ENCODE measurements around the gene HDGFL3. TPM values are rescaled to one million over a fixed set of nuclear protein-coding genes. Genes with fewer than 3 reads are reported as not detected.

Gene HDGFL3
- total and polyA plus RNA-seq, 10 of the 15 experiments (the other 5 are each of a cell fraction or from before 2014, with no cell fraction given): 5.6 to 40.6 (median 15.8) TPM

DNA sequence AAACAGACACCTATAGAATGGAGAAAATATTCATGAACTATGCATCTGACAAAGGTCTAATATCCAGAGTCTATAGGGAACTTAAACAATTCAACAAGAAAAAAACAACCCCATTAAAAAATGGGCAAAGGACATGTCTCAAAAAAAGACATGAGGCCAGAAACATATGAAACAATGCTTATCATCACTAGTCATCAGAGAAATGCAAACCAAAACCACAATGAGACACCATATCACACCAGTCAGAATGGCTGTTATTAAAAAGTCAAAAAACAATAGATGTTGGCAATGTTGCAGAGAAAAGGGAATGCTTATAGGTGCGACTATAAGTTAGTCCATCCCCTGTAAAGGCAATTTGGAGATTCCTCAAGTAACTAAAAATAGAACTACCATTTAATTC, 11.4 kb upstream of the HDGFL3 start (continued):
- no peak for TF ChIP-seq NKRF (conservative IDR thresholded peaks at IDR 0.05)
- no peak for TF ChIP-seq IRF3 (IDR thresholded peaks at IDR 0.05)

DNA sequence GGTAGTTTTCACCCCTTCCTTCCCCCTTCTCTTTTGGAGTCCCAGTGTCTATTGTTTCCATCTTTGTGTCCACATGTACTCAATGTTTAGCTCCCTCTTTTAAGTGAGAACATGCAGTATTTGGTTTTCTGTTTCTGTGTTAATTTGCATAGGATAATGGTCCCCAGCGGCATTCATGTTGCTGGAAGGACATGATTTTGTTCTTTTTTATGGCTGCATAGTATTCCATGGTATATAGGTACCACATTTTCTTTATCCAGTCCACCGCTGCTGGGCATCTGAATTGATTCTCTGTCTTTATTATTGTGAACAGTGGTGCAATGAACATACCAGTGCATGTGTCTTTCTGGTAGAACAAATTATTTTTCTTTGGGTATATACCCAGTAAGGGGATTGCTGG, 7.7 kb upstream of the HDGFL3 start:
- Histone ChIP-seq H3K27ac (ENCODE audit: control insufficient read depth, insufficient read depth) (no peak overlapping the region), H3K79me2 (ENCODE audit: control insufficient read depth, insufficient read depth, low read length) (no peaks in the 10 kb centered on the region), H3K36me3 (ENCODE audit: control insufficient read depth in 2 of 2, insufficient read depth in 2 of 2, low read length in 1 of 2) (no peaks in the 10 kb centered on the region), H3K9me3 (replicated peaks; ENCODE audit: control insufficient read depth, insufficient read depth, low read length) (no peaks in the 10 kb centered on the region), H3K9ac (ENCODE audit: control insufficient read depth, insufficient read depth, low read length) (no peak overlapping the region), H3K4me1 (ENCODE audit: control insufficient read depth, insufficient read depth, low read length) (peaks cover 5% of the 10 kb centered on the region; the same call in 1 of the 2 replicates), H2AFZ (ENCODE audit: control insufficient read depth, low read depth, low read length) (no peak overlapping the region), H3K4me3 (no peak overlapping the region), H3K4me2 (ENCODE audit: control insufficient read depth, insufficient read depth) (no peak overlapping the region), H4K20me1 (ENCODE audit: control insufficient read depth, insufficient read depth) (no peaks in the 10 kb centered on the region), H3K27me3 (replicated peaks in 1 of 2; ENCODE audit: control insufficient read depth in 2 of 2, insufficient read depth in 2 of 2, low read length in 1 of 2) (no peaks in the 10 kb centered on the region)
- ChIA-PET RAD21 (ENCODE audit: unreplicated experiment) (no interaction called here), CTCF (no interaction called here), POLR2A (interaction anchor here (0.6 kb wide), 1 partner anchor 24 kb away, joined by 3 read pairs; no protein-coding TSS in a partner anchor), SMC1A (ENCODE audit: uncharacterized antibody, unreplicated experiment) (no interaction called here)
- BruUV-seq (replicated peaks): no TSS peak
- no peak for ATAC-seq
- no peak for DNase-seq (ENCODE audit: low read depth, low spot score)
- 24% methylated on average over 2 of the region's 2 CpGs for WGBS (ENCODE audit: insufficient coverage, insufficient replicate concordance, low lambda C conversion rate, missing lambda C conversion rate)
- in situ Hi-C loops (cut with MboI) (loop anchor here (25.0 kb wide), 1 partner anchor 1928 kb away; no protein-coding TSS in a partner anchor), intact Hi-C loops (cut with micrococcal nuclease; ENCODE audit: unreplicated experiment) (loop anchor here (2.0 kb wide), 1 partner anchor 33 kb away; no protein-coding TSS in a partner anchor)
- no peak for FAIRE-seq
- TF ChIP-seq ZNF207 (IDR thresholded peaks at IDR 0.05; ENCODE audit: borderline replicate concordance) (no peak), HDAC6 (IDR thresholded peaks at IDR 0.05; ENCODE audit: unreplicated experiment) (no peak), ATF7 (IDR thresholded peaks at IDR 0.05; ENCODE audit: low read depth) (no peak), RAD21 (IDR thresholded peaks at IDR 0.05; ENCODE audit: insufficient read depth, low read depth, low read length) (no peak), NBN (IDR thresholded peaks at IDR 0.05) (no peak), SMARCA5 (IDR thresholded peaks at IDR 0.05) (no peak), LARP7 (IDR thresholded peaks at IDR 0.05) (no peak), WRNIP1 (IDR thresholded peaks at IDR 0.05; ENCODE audit: borderline replicate concordance, low read depth, low read length) (no peak), PRDM15 (CRISPR knock-in tag; IDR thresholded peaks at IDR 0.05) (no peak), SUZ12 (IDR thresholded peaks at IDR 0.05; ENCODE audit: unreplicated experiment) (no peak), POLR2AphosphoS5 (IDR thresholded peaks at IDR 0.05; ENCODE audit: low read length) (no peak)
- TF ChIP-seq, protein P1, sequence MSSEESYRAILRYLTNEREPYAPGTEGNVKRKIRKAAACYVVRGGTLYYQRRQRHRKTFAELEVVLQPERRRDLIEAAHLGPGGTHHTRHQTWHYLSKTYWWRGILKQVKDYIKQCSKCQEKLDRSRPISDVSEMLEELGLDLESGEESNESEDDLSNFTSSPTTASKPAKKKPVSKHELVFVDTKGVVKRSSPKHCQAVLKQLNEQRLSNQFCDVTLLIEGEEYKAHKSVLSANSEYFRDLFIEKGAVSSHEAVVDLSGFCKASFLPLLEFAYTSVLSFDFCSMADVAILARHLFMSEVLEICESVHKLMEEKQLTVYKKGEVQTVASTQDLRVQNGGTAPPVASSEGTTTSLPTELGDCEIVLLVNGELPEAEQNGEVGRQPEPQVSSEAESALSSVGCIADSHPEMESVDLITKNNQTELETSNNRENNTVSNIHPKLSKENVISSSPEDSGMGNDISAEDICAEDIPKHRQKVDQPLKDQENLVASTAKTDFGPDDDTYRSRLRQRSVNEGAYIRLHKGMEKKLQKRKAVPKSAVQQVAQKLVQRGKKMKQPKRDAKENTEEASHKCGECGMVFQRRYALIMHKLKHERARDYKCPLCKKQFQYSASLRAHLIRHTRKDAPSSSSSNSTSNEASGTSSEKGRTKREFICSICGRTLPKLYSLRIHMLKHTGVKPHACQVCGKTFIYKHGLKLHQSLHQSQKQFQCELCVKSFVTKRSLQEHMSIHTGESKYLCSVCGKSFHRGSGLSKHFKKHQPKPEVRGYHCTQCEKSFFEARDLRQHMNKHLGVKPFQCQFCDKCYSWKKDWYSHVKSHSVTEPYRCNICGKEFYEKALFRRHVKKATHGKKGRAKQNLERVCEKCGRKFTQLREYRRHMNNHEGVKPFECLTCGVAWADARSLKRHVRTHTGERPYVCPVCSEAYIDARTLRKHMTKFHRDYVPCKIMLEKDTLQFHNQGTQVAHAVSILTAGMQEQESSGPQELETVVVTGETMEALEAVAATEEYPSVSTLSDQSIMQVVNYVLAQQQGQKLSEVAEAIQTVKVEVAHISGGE (CRISPR knock-in tag; IDR thresholded peaks at IDR 0.05): no peak
